GM12878 (cell line): ENCODE measurements around the gene ABCA4. TPM values are rescaled to one million over a fixed set of nuclear protein-coding genes. Genes with fewer than 3 reads are reported as not detected.

ENCODE experiments used
- ATAC-seq: fragments of 200-7000 bp; cut with Tn5 transposase; 3 replicates; pipeline ENCODE4 v1.9.1; 2020; ENCODE audit warnings: mild to moderate bottlenecking, moderate library complexity
- BruUV-seq: library from RNA; stranded (reverse); fragments of 400-500 nt; replicated peaks from 2 replicates; lab custom pipeline; 2021; lab: Mats Ljungman, UMichigan
- CTCF ChIA-PET: fragments of 300-600 bp; sonication (Branson Sonifier 250); formaldehyde crosslinking; extraction: SDS; loops from one replicate; lab custom pipeline; 2021; ENCODE audit warnings: inconsistent platforms; lab: Yijun Ruan, JAX
- POLR2A ChIA-PET: fragments of 350-600 bp; formaldehyde crosslinking; extraction: SDS; loops from one replicate; lab custom pipeline; 2021; ENCODE audit warnings: inconsistent platforms; lab: Charles Lee
- RAD21 ChIA-PET: fragments of 300-600 bp; sonication (Branson Sonifier 250); formaldehyde crosslinking; loops from one replicate; lab custom pipeline; 2023; ENCODE audit warnings: antibody characterized with exemption; ENCODE audit not compliant: unreplicated experiment; lab: Charles Lee
- SMC1A ChIA-PET: fragments of 300-600 bp; sonication (Branson Sonifier 250); formaldehyde crosslinking; loops from one replicate; lab custom pipeline; 2023; ENCODE audit not compliant: unreplicated experiment, uncharacterized antibody; lab: Charles Lee
- DNase-seq: peaks from one replicate; pipeline ENCODE4 v3.0.0-alpha.2; 2011; ENCODE audit warnings: low read depth, low spot score
- FAIRE-seq: peaks from 3 replicates; lab custom pipeline; 2011; peaks lifted over from hg19 to GRCh38; lab: Jason Lieb, UNC
- H2AFZ ChIP-seq: 2 replicates; pipeline ENCODE4 v1.6.0; 2011; ENCODE audit warnings: low read depth, low read length, control low read depth; ENCODE audit not compliant: control insufficient read depth
- H3K27ac ChIP-seq: 2 replicates; pipeline ENCODE4 v1.5.1; 2011; ENCODE audit warnings: control low read depth; ENCODE audit not compliant: control insufficient read depth, insufficient read depth
- H3K27me3 ChIP-seq, 2 experiments: replicated peaks in 1 of 2; 2 replicates each; pipeline versions ENCODE4 v1.6.0 to v1.6.1; 2011; ENCODE audit warnings: low read length in 1 of 2; ENCODE audit not compliant: control insufficient read depth in 2 of 2, insufficient read depth in 2 of 2
- H3K36me3 ChIP-seq, 2 experiments: 2 replicates each; pipeline ENCODE4 v1.5.1; 2011; ENCODE audit warnings: low read length in 1 of 2; ENCODE audit not compliant: control insufficient read depth in 2 of 2, insufficient read depth in 2 of 2
- H3K4me1 ChIP-seq: 2 replicates; pipeline ENCODE4 v1.6.1; 2011; ENCODE audit warnings: mild to moderate bottlenecking, low read length, moderate library complexity, mixed read lengths; ENCODE audit not compliant: control insufficient read depth, insufficient read depth
- H3K4me2 ChIP-seq: 2 replicates; pipeline ENCODE4 v1.6.0; 2011; ENCODE audit warnings: control low read depth; ENCODE audit not compliant: control insufficient read depth, insufficient read depth
- H3K4me3 ChIP-seq: fragments of 200-600 bp; sonication (generic); 2 replicates; pipeline ENCODE4 v1.5.1; 2016
- H3K79me2 ChIP-seq: 2 replicates; pipeline ENCODE4 v1.6.0; 2011; ENCODE audit warnings: low read length; ENCODE audit not compliant: control insufficient read depth, insufficient read depth
- H3K9ac ChIP-seq: 2 replicates; pipeline ENCODE4 v1.8.0; 2011; ENCODE audit warnings: low read length, control low read depth, mixed read lengths; ENCODE audit not compliant: control insufficient read depth, insufficient read depth
- H3K9me3 ChIP-seq: replicated peaks from 3 replicates; pipeline ENCODE4 v1.5.1; 2011; ENCODE audit warnings: mild to moderate bottlenecking, low read length; ENCODE audit not compliant: control insufficient read depth, insufficient read depth
- H4K20me1 ChIP-seq: 2 replicates; pipeline ENCODE4 v1.6.0; 2011; ENCODE audit not compliant: control insufficient read depth, insufficient read depth
- CBFB ChIP-seq: IDR thresholded peaks from 2 replicates; pipeline ENCODE4 v1.6.1; 2016; ENCODE audit warnings: antibody characterized with exemption, low read depth
- CHD2 ChIP-seq: IDR thresholded peaks from 2 replicates; pipeline ENCODE4 v1.6.1; 2011; ENCODE audit warnings: low read depth, low read length, improper control_type of control experiment, borderline replicate concordance
- ESRRA ChIP-seq: IDR thresholded peaks from 2 replicates; pipeline ENCODE4 v1.6.1; 2012; ENCODE audit warnings: mild to moderate bottlenecking, low read length, improper control_type of control experiment
- NR2C1 ChIP-seq: fragments of 450-650 bp; IDR thresholded peaks from 2 replicates; pipeline ENCODE4 v1.6.1; 2017; ENCODE audit warnings: antibody characterized with exemption, mild to moderate bottlenecking, moderate library complexity
- TAF1 ChIP-seq: IDR thresholded peaks from 2 replicates; pipeline ENCODE4 v1.6.1; 2011; ENCODE audit warnings: mild to moderate bottlenecking, low read depth, low read length, borderline replicate concordance
- TCF12 ChIP-seq: IDR thresholded peaks from 2 replicates; pipeline ENCODE4 v1.6.1; 2011; ENCODE audit warnings: low read depth, mild to moderate bottlenecking, low read length
- ZNF384 ChIP-seq: IDR thresholded peaks from 2 replicates; pipeline ENCODE4 v1.6.1; 2012; ENCODE audit warnings: low read depth, mild to moderate bottlenecking, low read length, improper control_type of control experiment, borderline replicate concordance
- WGBS: methylation state at CpG from one replicate; pipeline ENCODE4 v1.1.6; 2016; ENCODE audit warnings: low lambda C conversion rate; ENCODE audit not compliant: insufficient replicate concordance, insufficient coverage; ENCODE audit errors: missing lambda C conversion rate; 5-methylcytosine and 5-hydroxymethylcytosine counted together
- in situ Hi-C: fragments of 300-500 bp; cut with MboI; formaldehyde crosslinking; loops from 9 replicates; pipeline ENCODE4 v1.14.3; 2018; ENCODE audit warnings: mixed read lengths
- intact Hi-C: fragments of 100-400 bp; cut with micrococcal nuclease; formaldehyde crosslinking; loops from one replicate; pipeline ENCODE4 v1.14.2; 2022; ENCODE audit not compliant: unreplicated experiment
- polyA plus RNA-seq, 11 experiments: library from polyadenylated mRNA; depleted of rRNA in 4 of 11; unstranded in 6 of 11; stranded (reverse) in 5 of 11; fragments of >200 nt; fragmentation: Nextera tagmentation in 4 of 11; fragmentation: Illumina TruSeq in 1 of 11; extraction: Ambion mirVana in 4 of 11; extraction: Trizol in 1 of 11; gene quantifications; 1 replicate in 1 of 11; 2 replicates in 10 of 11; pipeline versions ENCODE4 v1.2.1 to v1.2.3, GENCODE V29; 2011 to 2016; ENCODE audit warnings: inconsistent platforms in 2 of 11, missing spikeins in 2 of 11, low read depth in 1 of 11
- total RNA-seq, 4 experiments: library from RNA; depleted of rRNA in 3 of 4; stranded (reverse); fragments of >200 nt in 3 of 4; fragmentation: Illumina TruSeq in 1 of 4; extraction: Trizol in 1 of 4; gene quantifications; 2 replicates each; pipeline versions ENCODE4 v1.2.1 to v1.2.3, GENCODE V29; 2013 to 2021
- TF ChIP-seq, protein P1 (sequence below): fragments of 450-650 bp; IDR thresholded peaks from 2 replicates; pipeline ENCODE4 v1.6.1; 2017; ENCODE audit warnings: antibody characterized with exemption, mild to moderate bottlenecking, moderate library complexity
- TF ChIP-seq, protein P2 (sequence below): fragments of 450-650 bp; formaldehyde crosslinking; IDR thresholded peaks from 2 replicates; pipeline ENCODE4 v1.4.0; 2022; ENCODE audit warnings: mild to moderate bottlenecking, moderate library complexity
- TF ChIP-seq, protein P3 (sequence below): fragments of 450-650 bp; IDR thresholded peaks from 2 replicates; pipeline ENCODE4 v1.6.1; 2017; ENCODE audit warnings: mild to moderate bottlenecking, low read depth, inconsistent platforms; ENCODE audit not compliant: poor library complexity, severe bottlenecking
- TF ChIP-seq, protein P4 (sequence below): fragments of 450-650 bp; IDR thresholded peaks from 2 replicates; pipeline ENCODE4 v1.6.1; 2018; ENCODE audit warnings: borderline replicate concordance, mild to moderate bottlenecking; ENCODE audit not compliant: partially characterized antibody

The ABCA4 gene
- total and polyA plus RNA-seq, 10 of the 15 experiments (the other 5 are each of a cell fraction or from before 2014, with no cell fraction given) = 0.03 to 0.28 (median 0.11) TPM; not detected in 3

DNA sequence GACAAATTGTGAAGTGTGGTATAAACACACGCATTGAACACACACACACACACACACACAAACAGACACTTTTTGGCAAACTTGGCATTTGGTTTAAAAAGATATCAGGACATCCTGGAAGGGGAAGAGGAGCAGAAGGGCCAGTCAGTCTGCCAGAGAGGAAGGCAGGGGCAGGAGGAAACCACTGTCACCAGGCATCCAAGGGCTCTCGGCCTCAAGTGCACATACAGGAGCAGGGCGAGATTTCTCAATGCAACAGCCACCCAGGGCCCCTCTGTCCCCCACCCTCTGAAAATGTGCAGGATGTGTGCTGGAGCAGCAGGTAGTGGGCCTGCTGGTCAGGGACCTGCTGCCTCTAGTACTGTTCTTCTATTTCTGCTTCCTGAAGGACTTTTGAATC lies 71.2 kb downstream of the ABCA4 start:
- Histone ChIP-seq H3K79me2 (no peaks in the 10 kb centered on the region), H3K4me2 (no peak overlapping the region), H3K4me3 (no peak overlapping the region), H3K36me3 (no peaks in the 10 kb centered on the region), H3K27me3 (no peaks in the 10 kb centered on the region; a peak in 1 of 4 replicates), H2AFZ (no peak overlapping the region), H3K9me3 (no peaks in the 10 kb centered on the region), H3K4me1 (no peaks in the 10 kb centered on the region), H4K20me1 (no peaks in the 10 kb centered on the region), H3K9ac (no peak overlapping the region), H3K27ac (no peak overlapping the region)
- ChIA-PET RAD21 (no interaction called here), CTCF (interaction anchor here (2.1 kb wide), 1 partner anchor 10 kb away, joined by 8 read pairs; no protein-coding TSS in a partner anchor), POLR2A (no interaction called here), SMC1A (interaction anchor here (1.3 kb wide), 1 partner anchor 10 kb away, joined by 3 read pairs; no protein-coding TSS in a partner anchor)
- in situ Hi-C loops = no loop called here
- no peak for ATAC-seq
- BruUV-seq = no TSS peak
- intact Hi-C loops = no loop called here
- FAIRE-seq = no peak
- WGBS = 43% methylated on average over 3 of the region's 3 CpGs
- DNase-seq = no peak
- TF ChIP-seq, protein P1, sequence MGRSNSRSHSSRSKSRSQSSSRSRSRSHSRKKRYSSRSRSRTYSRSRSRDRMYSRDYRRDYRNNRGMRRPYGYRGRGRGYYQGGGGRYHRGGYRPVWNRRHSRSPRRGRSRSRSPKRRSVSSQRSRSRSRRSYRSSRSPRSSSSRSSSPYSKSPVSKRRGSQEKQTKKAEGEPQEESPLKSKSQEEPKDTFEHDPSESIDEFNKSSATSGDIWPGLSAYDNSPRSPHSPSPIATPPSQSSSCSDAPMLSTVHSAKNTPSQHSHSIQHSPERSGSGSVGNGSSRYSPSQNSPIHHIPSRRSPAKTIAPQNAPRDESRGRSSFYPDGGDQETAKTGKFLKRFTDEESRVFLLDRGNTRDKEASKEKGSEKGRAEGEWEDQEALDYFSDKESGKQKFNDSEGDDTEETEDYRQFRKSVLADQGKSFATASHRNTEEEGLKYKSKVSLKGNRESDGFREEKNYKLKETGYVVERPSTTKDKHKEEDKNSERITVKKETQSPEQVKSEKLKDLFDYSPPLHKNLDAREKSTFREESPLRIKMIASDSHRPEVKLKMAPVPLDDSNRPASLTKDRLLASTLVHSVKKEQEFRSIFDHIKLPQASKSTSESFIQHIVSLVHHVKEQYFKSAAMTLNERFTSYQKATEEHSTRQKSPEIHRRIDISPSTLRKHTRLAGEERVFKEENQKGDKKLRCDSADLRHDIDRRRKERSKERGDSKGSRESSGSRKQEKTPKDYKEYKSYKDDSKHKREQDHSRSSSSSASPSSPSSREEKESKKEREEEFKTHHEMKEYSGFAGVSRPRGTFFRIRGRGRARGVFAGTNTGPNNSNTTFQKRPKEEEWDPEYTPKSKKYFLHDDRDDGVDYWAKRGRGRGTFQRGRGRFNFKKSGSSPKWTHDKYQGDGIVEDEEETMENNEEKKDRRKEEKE = no peak
- TF ChIP-seq CHD2 (no peak), ZNF384 (no peak), ESRRA (no peak), TAF1 (no peak), TCF12 (no peak), NR2C1 (no peak), CBFB (no peak)
- TF ChIP-seq, protein P2, sequence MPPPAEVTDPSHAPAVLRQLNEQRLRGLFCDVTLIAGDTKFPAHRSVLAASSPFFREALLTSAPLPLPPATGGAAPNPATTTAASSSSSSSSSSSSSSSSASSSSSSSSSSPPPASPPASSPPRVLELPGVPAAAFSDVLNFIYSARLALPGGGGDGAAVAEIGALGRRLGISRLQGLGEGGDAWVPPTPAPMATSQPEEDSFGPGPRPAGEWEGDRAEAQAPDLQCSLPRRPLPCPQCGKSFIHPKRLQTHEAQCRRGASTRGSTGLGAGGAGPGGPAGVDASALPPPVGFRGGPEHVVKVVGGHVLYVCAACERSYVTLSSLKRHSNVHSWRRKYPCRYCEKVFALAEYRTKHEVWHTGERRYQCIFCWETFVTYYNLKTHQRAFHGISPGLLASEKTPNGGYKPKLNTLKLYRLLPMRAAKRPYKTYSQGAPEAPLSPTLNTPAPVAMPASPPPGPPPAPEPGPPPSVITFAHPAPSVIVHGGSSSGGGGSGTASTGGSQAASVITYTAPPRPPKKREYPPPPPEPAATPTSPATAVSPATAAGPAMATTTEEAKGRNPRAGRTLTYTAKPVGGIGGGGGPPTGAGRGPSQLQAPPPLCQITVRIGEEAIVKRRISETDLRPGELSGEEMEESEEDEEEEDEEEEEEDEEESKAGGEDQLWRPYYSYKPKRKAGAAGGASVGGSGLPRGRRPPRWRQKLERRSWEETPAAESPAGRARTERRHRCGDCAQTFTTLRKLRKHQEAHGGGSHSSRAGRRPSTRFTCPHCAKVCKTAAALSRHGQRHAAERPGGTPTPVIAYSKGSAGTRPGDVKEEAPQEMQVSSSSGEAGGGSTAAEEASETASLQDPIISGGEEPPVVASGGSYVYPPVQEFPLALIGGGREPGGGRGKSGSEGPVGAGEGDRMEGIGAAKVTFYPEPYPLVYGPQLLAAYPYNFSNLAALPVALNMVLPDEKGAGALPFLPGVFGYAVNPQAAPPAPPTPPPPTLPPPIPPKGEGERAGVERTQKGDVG = no peak
- TF ChIP-seq, protein P3, sequence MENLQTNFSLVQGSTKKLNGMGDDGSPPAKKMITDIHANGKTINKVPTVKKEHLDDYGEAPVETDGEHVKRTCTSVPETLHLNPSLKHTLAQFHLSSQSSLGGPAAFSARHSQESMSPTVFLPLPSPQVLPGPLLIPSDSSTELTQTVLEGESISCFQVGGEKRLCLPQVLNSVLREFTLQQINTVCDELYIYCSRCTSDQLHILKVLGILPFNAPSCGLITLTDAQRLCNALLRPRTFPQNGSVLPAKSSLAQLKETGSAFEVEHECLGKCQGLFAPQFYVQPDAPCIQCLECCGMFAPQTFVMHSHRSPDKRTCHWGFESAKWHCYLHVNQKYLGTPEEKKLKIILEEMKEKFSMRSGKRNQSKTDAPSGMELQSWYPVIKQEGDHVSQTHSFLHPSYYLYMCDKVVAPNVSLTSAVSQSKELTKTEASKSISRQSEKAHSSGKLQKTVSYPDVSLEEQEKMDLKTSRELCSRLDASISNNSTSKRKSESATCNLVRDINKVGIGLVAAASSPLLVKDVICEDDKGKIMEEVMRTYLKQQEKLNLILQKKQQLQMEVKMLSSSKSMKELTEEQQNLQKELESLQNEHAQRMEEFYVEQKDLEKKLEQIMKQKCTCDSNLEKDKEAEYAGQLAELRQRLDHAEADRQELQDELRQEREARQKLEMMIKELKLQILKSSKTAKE = no peak
- TF ChIP-seq, protein P4, sequence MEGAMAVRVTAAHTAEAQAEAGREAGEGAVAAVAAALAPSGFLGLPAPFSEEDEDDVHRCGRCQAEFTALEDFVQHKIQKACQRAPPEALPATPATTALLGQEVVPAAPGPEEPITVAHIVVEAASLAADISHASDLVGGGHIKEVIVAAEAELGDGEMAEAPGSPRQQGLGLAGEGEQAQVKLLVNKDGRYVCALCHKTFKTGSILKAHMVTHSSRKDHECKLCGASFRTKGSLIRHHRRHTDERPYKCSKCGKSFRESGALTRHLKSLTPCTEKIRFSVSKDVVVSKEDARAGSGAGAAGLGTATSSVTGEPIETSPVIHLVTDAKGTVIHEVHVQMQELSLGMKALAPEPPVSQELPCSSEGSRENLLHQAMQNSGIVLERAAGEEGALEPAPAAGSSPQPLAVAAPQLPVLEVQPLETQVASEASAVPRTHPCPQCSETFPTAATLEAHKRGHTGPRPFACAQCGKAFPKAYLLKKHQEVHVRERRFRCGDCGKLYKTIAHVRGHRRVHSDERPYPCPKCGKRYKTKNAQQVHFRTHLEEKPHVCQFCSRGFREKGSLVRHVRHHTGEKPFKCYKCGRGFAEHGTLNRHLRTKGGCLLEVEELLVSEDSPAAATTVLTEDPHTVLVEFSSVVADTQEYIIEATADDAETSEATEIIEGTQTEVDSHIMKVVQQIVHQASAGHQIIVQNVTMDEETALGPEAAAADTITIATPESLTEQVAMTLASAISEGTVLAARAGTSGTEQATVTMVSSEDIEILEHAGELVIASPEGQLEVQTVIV = no peak
